ENCODE results near the gene FAM3A. TPM values are rescaled to one million over a fixed set of nuclear protein-coding genes. Genes with fewer than 3 reads are reported as not detected.
"Not testable (repeated sequence)": the region's sequence is repeated elsewhere in the genome, so short reads cannot be mapped to it uniquely, and the experiment has no call there.

Gene FAM3A, protein sequence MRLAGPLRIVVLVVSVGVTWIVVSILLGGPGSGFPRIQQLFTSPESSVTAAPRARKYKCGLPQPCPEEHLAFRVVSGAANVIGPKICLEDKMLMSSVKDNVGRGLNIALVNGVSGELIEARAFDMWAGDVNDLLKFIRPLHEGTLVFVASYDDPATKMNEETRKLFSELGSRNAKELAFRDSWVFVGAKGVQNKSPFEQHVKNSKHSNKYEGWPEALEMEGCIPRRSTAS
- 25.5 and 27.7 TPM in 2 replicates for total RNA-seq

DNA sequence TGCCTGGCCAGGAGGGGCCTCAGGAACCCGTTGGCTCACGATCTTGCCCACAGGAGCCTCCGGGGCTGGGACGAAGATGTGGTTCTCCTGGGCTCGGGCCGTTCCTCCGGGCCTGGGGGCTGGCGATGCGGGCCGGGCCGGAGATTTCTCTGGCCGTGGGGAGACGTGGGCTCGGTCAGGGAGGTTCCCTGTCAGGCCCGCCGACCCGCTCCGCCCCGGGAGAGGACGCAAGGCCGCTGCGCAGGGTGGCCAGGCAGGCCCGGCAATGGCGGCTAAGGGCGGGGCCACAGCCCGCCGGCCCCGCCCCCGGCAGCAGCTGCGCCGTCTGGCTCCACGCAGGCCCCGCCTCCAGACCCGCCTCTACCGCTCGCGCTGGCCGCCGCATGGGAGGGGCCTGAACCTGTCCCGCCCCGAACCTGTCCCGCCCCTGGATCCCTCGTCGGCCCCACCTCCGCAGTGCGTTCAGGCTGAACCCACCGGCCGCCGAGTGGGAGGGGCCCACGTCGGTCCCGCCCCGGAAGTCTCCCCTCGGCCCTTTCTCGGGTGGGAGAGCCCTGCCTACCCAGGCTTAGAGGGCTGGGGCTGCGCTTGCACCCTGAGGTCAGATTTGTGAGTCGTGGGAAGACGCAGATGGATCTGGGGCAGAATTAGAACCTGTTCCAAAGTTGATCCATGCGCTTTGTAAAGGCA is at the start of gene FAM3A:
TSS of gene FAM3A (minus strand) at position 267 of the 690 bp plus-strand sequence. CDS start 460 bp downstream, outside the sequence.
- DNase-seq = peak; percentile 91

DNA sequence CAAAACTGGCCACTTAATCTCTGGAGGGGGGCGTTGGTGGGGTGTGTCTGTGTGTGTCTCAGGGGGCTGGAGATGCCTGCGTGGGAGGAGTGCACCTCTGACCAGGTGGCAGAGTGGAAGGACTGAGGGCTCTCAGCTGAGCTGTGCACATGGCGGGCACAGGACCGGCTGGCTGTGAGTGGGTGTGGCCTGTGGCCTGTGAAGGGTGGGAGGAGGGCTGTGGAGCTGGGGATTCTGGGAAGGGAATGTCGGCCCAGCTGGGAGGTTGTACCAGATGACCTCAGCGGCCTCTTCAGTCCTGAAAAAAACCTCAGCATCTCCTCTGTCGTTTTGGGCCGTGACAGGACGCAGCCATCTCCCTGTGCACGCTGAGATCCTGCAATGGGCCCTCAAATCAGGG is 46.3 kb upstream of the FAM3A start:
- not testable (repeated sequence) for DNase-seq

DNA sequence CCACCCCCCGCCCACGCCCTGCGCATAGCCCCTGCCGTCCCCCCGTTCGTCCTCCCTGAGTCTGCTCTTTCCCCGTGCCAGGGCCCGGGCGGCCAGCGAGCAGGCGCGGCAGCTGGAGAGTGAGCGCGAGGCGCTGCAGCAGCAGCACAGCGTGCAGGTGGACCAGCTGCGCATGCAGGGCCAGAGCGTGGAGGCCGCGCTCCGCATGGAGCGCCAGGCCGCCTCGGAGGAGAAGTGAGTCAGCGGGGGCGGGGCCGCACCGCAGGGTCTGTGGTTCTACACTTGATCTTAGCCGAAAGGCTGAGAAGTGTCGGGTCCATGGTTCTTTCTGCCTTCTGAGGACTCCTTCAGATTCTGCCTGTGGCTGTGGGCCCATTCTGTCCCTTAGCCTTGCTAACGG is 44.3 kb upstream of the FAM3A start:
- DNase-seq = not testable (repeated sequence)

DNA sequence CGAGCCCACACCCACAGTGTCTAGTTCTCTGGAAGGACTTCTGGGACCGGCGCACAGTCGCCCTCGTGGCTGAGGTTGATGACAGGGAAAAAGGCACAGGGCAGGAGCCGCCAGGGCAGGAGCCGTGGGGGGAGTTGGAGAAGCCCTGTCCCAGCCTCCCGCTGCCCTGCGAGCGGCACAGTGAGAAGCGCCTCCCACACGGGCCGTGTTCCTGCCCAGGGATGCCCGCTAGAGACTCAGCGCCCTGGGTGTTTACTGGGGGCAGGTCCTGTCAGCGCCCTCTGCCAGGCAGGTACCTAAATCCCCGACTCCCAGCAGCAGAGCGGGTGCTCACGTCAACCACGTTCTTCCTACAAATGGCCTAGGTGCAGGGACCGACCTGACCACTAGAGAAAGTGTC is 42.9 kb upstream of the FAM3A start:
- not testable (repeated sequence) for DNase-seq

DNA sequence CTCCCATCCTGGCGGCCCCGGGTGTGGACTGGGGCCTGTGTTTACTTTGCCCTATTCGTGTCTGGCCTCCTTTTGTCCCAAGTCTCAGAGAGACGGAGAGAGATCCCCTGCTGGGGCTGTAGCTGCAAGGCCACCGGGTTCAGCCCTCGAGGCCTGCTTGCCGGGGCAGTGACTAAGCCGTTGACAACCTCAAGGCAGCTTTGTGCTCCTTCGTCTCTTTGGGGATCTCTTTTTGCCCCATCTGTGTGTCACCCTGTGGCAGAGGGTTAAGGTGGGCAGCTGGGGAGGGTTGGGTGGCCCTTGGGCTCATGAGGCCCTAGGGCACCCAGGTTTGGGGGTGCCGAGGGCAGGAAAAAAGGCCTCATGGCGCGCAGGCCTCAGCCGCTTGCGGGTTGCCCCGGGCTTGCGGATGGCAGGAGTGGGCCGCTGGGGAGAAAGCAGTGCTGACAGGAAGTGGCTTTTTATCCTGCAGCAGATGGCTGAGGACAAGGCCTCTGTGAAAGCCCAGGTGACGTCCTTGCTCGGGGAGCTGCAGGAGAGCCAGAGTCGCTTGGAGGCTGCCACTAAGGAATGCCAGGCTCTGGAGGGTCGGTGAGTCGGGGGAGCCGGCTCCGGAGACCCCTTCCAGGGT is 42.1 kb upstream of the FAM3A start:
- DNase-seq = not testable (repeated sequence)

DNA sequence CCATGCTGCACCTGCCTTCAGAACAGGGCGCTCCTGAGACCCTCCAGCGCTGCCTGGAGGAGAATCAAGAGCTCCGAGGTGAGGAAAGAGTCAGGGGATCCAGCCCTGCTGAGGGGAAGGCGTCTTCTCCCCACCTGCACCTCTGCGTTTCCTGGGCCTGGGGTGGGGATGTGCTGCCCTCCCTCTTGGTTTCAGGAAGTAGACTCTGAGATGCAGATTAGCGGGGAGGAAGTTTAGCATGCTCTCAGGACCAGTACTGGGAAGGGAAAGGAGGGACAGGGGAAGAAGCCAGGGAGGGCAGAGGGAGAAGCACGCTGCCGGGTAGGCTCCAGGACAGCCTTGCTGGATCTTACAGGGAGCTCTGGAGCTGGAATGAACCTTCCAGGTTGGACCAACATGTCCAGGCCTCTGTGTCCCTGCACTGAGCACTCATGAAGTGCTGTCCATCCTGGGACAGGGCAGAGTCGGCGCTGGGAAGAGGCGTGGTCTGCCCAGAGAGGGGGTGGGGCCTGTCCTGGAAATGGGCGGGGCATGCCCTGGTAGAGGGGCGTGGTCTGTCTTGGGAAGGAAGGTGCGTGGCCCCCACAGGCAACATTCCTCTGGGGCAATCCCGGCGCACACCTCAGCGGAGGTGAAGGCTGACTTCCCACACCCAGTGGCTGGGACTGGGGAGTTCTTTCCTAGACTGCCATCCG is 36.2 kb upstream of the FAM3A start:
- not testable (repeated sequence) for DNase-seq

DNA sequence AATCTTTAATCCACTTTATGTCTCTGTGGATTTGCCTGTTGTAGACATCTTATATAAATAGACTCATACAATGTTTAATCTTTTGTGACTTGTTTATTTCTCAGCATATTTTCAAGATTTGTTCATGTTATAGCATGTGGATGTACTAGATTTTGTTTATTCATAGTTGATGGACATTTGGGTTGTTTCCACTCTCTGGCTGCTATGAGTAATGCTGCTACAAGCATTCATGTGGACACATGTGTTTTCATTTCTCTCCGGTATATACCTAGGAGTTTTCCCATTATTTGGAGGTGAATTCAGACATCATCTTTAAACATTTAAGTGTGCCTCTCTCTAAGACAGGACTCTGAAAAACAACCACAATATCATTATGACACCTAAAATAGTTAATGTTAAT is 33.7 kb upstream of the FAM3A start:
- no peak for DNase-seq

DNA sequence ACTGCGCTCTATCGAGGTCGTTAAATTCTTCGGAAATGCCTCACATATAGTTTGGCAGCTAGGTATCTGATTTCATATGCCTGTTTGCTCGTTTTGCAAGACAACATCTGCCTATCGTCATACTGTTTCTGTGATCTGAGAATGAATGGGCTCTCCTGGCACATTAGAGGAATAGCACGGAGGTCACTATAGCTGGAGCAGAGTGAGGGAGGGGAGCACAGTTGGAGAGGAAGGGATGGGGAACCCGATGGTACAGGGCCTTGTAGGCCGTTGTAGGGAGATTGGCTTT is 31.9 kb upstream of the FAM3A start:
- DNase-seq = no peak

DNA sequence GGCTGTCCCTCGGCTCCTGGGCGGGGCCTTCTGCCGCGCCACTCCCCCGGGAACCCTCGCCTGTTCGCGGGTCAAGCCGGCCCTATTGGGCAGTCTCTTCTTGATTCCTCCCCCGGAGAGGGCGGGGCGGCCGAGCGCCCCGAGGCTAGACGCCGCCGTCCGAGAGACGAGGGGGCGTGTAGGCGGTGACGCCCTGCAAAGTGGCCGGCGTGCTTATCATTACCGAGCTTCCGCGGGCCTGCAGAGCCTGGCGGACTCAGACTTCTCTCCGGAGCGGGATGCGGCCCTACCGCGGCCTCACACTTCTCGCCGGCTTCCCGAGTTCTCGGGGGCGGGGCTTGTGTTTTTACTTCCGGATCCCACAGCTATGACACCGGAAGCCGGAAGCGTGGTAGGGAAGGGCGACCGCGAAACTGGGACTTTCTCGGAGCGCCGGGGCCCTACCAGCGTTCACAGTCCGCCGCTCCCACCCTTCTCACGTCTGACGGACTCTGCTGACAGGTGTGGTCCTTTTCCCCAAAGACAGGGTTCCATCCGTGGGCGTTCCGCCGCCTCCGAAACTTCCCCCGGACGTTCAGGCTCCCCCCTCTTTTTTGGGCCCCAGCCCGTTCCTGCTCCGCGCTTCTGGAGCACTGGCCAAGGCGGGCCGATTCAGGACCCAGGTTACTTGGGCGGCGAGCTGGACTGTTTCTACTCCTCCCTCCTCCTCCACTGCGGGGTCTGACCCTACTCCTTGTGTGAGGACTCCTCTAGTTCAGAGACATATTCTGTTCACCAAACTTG is 31.4 kb upstream of the FAM3A start, which contains the start of gene IKBKG:
TSS of gene IKBKG (plus strand) at position 376 of the 783 bp plus-strand sequence. CDS start 4,383 bp downstream, outside the sequence.
- peak; percentile 90 for DNase-seq

DNA sequence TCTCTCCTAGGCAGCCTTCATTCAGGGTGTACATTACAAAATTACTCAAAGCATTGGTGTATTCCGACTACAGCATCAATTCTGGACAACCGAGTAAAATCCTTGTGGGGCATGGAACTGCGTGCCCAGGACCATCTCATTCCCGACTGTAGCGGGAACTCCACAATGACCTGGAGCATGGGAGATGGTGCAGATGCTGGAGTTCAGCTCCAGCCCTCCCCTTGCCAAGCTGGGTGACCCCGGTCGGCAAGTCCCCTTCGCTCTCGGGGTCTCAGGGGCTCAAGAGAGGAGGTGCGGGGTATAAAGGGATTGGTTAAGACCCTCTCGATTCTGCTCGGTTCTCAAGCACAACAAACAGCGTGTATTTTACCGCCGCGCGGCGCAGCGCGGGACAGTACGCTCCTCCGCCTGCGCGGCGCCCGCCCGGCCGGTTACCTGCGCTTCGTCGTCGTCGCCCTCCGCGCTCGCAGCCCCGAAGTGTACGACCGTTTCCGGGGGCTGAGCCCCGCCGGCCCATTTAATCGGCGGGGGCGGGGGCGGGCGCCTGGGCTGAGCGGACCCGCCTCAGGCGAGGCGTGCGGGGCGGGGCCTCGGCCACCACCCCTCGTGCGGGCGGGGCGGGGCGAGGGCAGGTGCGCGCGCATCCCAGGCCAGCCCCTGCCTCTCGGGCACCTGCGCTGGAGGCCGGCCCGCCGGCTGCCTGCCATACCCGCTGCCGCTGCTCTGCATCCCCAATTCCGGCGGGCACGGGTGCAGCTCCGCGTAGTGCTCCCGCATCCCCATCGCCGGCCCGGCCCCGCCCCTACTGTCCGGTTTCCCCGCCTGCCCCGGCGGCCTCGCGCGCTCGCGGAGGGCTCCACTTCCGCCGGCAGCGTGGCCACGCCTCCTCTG is 30.6 kb upstream of the FAM3A start, which contains the start of gene G6PD:
TSS of gene G6PD (minus strand) at position 493 of the 891 bp plus-strand sequence. CDS start 691 bp downstream, outside the sequence.
- peak; percentile 73 for DNase-seq

DNA sequence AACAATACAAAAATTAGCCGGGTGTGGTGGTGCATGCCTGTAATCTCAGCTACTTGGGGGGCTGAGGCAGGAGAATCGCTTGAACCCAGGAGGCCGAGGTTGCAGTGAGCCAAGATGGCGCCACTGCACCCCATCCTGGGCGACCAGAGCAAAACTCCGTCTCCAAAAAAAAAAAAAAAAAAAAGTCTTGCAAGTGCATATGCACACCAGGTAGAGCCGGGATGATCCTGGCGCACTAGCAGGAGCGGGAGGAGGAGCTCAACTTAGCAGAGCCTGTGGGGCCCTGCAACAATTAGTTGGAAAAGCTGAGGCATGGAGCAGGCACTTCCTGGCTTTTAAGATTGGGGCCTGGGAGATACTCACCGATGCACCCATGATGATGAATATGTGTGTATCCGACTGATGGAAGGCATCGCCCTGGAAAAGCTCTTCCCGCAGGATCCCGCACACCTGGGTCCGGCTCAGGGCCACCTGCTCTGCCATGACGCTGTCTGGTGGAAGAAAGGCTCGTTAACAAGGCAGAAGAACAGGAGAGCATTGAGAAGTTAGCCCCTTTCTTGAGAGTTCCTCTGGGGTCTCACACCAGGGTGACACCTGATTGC is 29.7 kb upstream of the FAM3A start:
- no peak for DNase-seq

DNA sequence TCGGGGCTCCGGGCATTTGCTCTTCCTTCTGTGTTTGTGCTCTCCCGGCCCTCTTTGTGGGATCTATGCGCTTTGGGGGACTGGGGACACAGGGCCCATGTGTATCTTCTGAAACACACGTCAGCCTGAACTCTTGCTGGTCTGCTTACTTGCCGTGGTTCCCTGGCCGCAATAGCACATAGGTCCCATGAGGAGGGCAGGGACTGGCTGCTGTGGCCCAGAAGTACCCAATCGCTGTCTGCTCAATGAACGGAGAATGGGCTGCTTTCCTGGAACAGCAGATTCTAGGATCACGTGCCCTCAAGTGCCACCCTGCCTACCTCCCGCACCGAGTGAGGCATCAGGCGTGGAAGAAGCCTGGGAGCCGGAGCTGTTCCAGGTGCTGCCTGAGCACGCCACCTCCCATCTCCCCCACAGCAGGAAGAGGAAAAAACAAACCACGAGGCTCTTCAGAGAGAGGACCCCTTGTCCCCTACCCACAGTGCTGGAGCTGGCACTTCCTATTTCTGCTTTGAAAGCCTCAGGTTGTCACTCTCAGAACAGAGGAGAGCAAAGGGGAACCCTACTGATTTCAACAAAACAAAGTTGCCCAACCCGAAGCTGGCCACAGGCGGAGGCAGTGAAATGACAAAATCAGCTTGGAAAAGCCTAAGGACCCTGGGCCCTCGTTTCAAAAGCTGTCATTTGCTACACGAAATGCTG is 26.8 kb upstream of the FAM3A start:
- peak; percentile 27 for DNase-seq

DNA sequence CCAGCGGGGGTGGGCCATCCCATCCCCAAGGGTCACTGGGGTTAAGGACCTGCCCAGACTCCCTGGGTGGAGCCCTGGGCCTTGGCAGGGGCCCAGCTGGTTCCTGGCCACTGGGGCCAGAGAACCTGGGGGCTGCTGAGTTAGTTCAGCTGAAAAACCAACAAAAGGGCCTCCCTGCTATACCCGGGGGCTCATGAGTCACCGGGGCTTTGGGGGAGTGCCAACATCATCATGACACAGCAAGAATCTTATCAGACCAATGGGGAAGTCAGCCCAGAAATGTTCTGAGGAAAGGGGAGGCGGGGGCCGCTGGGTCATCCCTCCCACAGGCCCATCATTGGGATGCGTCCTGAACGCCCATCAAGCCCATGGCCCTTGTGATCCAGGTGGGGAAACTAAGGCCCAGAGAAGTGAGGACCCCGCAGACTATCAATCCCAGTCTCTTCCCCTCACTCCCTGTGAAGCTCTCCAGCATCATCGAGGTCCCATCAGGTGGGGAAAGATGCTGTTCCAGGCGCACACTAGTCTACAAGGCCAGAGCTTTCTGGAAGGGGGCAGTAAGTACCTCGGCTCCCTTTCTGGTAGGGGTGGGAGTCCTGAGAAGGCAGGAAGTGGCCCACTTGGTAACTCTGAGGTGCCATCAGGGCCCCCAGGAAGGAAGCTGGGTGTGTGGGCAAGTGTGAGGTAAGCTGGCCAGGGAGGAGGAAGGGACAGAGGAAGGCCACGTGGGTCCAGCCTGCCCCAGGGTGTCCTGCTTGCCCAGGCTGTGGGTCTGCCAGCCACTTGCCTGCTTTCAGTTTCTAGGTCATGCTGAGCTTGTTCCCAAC is 26.1 kb upstream of the FAM3A start:
- DNase-seq = peak; percentile 93

DNA sequence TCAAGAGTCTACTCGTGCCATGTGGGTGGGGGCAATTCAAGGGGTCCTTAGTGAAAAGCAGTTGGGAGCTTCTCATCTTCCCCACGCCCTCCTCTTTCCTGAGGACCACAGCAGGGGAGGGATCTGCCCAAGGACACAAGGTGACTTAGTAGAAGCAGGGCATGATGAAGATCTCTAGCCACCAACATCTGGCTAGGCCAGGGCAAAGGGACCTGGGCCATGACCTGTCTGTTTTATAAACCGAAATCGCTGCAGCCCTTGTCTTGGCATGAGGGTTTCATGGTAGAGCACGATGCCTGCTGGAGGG is 25.5 kb upstream of the FAM3A start:
- DNase-seq = no peak

DNA sequence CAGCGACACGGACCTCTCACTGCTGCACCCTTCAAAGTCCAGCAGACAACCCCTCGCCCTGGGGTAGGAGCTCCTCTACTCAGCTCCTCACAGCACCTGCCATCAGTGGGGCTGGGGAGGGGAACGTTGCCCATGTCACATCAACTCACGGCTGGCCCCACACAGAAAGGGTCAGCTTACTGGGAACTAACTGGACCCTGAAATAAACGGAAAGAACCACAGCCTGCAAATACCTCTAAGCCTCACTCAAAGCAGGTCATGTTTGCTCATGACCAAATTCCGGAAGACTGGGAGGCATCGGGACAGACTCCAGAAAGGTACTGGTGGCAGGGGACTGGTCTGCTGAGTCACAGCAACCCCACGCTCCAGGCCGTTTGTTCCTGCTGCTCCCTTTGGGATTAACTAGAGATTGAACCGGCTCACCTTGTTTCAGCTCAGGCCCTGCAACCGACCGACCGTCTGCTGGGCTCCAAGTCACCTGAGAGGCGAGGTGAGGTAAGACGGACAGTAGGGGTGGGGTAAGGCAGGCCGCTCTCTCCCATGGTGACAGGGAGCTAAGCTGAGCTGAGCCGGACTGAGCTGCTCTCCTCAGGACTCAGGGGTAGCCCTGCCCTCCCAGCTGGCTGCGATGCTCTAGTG is 25.0 kb upstream of the FAM3A start:
- peak; percentile 19 for DNase-seq

DNA sequence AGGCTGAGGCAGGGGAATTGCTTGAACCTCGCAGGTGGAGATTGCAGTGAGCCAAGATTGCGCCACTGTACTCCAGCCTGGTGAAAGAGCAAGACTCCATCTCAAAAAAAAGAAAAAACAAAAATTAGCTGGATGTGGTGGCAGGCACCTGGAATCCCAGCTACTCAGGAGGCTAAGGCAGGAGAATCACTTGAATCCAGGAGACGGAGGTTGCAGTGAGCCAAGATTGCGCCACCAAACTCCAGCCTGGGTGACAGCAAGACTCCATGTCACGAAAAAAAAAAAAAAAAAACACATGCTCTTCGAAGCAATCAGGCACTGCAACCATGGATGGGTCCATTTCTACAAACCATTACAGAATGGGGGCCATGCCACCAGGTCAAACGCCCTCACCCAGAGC is 24.3 kb upstream of the FAM3A start:
- not testable (repeated sequence) for DNase-seq

DNA sequence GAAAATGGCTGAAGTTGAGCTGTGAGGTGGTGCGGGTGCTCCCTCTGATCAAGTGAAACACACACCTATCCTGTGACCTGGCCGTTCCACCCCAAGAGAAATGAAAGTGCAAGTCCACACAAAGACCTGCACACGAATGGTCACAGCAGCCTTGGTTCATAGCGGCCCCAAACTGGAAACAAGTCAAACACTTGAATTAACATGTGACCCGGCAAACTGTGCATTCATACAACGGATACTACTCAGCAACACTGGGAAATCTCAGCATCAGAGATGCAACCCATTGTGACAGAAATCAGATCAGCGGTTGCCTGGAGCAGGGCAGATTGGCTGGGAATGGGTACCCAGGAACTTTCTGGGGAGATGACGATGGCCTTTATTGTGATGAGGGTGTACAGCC is 23.0 kb upstream of the FAM3A start:
- DNase-seq = no peak

DNA sequence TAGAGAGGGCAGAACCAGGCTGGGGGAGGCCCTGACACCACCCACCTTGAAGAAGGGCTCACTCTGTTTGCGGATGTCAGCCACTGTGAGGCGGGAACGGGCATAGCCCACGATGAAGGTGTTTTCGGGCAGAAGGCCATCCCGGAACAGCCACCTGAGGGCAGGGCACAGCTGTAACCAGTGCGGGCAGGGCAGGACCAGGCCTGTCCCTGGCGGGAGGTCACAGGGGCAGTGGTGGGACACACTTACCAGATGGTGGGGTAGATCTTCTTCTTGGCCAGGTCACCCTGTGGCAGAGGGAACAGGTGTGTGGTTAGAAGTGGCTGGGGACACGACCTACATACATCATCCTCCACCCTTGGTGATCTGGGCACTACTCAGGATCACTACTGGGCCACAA is 19.9 kb upstream of the FAM3A start:
- no peak for DNase-seq
